GM19240 (cell line): Measurements from ENCODE around the gene APPL2.
"Not testable (repeated sequence)": the region's sequence is repeated elsewhere in the genome, so short reads cannot be mapped to it uniquely, and the experiment has no call there.

ENCODE experiments used
- DNase-seq: peaks from one replicate; pipeline ENCODE4 v3.0.0; 2011; ENCODE audit warnings: low spot score; ENCODE audit not compliant: insufficient read length

The APPL2 gene

GRCh38 chr12:105256431-105256830 is 20.5 kb upstream of the APPL2 start:
- DNase-seq = not testable (repeated sequence)

DNA sequence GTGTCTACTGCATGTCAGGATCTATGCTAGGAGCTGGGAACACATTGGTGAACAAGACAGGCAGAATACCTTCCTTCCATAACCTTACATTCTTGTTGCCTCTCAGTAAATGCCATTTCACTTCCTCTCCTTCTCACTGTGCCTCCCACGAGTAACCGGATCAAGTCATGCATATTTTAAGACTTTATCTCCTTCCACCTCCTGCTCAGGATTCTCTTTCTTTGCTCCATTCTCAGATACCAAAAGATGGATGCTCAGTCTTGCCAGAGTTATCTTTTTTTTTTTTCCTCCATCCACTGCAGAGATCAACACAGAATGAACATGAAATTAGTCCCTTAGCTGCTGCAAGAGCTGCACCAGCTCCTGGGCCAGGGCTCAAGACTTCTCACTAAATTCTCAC is 20.0 kb upstream of the APPL2 start:
- no peak for DNase-seq

DNA sequence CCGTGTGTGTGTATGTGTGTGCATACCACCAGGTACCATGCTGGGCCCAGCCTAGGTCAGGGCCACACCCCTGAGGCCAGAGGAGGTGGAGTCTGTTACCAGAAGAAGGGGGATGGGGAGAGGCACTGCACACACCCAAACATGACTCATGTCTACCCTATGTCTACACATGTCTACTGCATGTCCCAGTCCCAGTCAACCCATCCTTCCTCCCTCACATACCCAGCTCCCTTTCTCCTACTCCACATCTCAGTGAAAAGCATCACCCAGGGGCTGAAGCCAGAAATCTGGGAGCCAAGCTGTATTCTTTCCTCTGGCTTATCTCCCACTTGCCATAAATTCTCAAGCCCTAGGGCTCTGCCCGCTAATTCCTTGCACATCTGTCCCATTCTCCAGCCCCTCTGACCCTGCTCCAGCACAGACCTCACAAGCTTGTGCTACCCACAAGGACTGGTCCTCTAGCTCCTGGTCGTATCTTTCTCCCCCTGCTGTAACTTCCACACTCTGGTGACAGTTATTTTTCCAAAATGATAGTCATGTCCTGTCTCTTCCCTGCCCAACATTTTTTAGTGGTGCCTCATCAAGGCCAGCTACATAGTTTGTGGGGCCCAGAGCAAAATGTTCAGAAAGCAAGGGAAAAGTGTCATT is 18.0 kb upstream of the APPL2 start:
- no peak for DNase-seq

GRCh38 chr12:105252901-105253300 is 16.9 kb upstream of the APPL2 start:
- DNase-seq = no peak

DNA sequence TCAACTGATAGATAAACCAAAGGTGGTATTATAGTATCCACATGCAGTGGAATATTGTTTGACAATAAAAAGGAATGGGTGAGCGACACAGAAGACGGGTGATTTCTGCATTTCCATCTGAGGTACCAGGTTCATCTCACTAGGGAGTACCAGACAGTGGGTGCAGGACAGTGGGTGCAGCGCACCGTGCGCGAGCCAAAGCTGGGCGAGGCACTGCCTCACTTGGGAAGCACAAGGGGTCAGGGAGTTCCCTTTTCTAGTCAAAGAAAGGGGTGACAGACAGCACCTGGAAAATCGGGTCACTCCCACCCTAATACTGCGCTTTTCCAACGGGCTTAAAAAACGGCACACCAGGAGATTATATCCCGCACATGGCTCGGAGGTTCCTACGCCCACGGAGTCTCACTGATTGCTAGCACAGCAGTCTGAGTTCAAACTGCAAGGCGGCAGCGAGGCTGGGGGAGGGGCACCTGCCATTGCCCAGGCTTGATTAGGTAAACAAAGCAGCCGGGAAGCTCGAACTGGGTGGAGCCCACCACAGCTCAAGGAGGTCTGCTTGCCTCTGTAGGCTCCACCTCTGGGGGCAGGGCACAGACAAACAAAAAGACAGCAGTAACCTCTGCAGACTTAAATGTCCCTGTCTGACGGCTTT is 9.9 kb upstream of the APPL2 start:
- DNase-seq = not testable (repeated sequence)

DNA sequence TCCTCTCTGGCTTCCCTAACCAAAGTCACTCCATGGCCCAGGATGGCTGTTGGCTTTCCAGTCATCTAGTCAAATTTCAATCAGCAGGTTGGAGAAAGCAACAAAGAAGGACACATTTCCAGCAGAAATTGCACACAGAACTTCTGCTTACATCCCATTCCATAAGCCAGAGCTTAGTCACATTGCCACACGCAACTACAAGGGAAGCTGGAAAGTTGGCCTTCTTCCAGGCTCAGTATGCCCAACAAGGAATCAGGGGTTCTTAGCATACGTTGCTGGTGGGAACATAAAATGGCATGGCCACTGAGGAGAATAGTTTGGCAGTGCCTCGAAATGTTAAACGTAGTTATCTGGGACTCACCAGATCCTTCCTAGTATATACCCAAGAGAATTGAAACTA is 9.3 kb upstream of the APPL2 start:
- DNase-seq = no peak

DNA sequence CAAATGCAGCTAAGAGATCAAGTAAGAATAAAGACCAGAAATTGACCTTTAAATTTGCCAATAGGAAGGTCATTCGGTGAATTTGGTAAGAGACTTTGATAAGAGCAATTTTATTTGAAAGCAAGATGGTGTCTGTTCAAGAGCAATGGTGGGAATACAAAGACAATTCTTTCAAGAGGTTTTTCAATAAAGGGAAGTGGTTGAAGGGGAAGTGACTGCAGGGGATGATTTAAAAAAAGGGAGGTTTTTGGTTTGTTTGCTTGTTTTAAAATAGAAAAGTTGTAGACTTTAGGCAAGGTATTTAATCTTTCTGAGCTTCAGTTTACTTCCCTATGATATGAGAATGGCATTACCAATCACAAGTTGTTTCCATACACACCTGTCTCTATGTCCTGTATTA is 4.3 kb upstream of the APPL2 start:
- no peak for DNase-seq

GRCh38 chr12:105239304-105239703 is 3.3 kb upstream of the APPL2 start:
- no peak for DNase-seq

DNA sequence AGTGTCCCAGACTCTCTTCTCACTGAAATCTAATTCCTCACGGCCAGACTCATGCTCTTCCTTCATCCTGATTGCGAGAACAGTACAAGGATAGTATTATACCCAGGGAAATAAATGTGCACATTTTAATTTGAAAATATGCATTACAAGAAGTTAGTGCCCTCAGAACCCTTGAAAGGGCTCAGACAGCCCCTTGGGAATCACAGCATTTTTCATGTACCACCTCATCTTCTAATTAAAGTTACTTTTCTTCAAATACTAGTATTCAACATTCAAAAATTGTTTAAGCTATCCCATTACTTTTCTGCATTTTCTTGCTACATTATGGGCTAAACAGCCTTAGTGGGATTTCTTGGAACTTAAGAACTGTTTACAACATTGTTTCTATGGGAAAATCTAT is 1.7 kb upstream of the APPL2 start:
- DNase-seq = no peak

DNA sequence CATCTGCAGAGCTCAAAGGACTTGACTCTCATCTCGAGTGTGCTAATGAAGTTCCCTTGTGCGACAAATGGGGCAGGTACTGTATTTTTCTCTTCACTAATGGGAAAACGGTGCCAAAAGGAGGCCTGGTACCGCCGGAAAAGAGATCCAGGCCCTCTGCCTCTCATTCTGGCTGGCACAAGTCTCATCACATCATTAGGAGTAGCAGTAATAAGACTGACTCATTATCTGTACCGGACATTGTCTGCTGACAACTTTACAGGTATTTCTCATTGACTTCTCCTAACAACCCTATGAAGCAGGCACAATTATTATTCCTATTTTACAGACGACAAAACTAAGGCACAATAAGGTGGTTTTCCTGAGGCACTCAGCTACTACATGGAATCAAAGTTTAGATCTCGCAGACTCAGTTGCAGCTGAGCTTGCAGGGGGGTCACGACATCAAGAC is 668 bp downstream of the APPL2 start:
- DNase-seq = no peak

GRCh38 chr12:105234197-105234596 is 1.8 kb downstream of the APPL2 start:
- DNase-seq = no peak

- DNase-seq = no peak
Observed at GRCh38 chr12:105233041-105233905, 2.7 kb downstream of the APPL2 start.

DNA sequence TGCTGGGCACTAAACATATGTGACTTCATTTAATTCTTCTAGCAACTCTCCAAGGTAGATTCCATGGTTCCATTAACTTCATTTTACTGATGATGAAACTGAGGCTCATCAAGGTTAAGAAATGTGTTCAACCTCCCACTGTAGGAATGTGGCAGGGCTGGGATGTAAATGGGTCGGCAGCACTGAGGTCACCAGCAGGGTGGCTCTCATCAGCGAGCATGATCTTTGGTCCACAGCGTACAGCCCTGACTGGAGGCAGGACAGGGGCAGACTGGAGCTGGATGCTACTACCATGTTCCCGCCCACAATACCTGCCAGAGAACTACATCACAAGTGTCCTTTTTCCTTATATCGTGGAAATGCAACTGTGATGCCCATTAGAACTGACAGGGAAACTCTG is 4.6 kb downstream of the APPL2 start:
- DNase-seq = no peak

GRCh38 chr12:105229371-105229770 is 6.6 kb downstream of the APPL2 start:
- no peak for DNase-seq

- DNase-seq = no peak
Observed at GRCh38 chr12:105228966-105229365, 7.0 kb downstream of the APPL2 start.

GRCh38 chr12:105228494-105228893 is 7.5 kb downstream of the APPL2 start:
- DNase-seq = no peak

- no peak for DNase-seq
Observed at GRCh38 chr12:105227879-105228278, 8.1 kb downstream of the APPL2 start.

DNA sequence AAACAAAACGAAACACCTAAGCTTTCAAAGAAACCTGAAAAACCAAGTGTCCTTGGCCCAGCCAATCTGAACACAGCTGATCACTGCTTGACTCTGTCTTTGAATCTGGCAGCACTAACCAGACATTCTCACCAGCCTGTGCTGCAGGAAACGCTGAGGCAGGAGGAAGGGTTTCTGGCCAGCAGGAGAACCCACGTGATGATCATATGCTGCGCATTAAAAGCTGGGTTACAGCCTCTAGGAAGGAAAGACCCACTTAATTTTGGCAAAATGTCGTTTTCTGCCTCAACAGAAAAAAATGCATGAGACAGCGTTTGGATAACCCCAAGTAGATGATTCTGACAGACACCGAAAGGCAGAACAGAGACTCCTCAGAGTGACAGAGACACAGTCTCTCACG is 9.8 kb downstream of the APPL2 start:
- no peak for DNase-seq

- DNase-seq = no peak
Observed at GRCh38 chr12:105225505-105226015, 10.4 kb downstream of the APPL2 start.

DNA sequence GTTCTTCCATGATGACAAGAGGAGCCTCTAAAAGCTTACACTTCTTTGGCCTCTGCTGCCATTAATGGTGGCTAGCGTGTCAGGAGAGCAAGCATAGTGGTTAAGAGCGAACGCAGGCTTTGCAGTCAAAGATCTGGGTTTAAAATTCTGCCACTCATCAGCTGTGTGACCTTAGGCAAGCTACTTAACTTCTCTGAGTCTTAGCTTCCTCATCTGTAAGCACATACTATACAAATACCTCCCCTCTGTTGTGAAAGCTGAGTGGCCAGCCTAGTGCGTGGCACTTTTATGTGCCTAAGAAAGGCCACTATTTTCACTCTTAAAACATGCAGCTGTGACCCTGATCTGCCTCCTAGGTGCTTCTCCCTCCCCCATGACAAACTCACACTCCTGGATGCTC is 11.6 kb downstream of the APPL2 start:
- DNase-seq = no peak

GRCh38 chr12:105223884-105224283 is 12.1 kb downstream of the APPL2 start:
- DNase-seq = no peak

- DNase-seq = no peak
Observed at GRCh38 chr12:105223352-105223845, 12.6 kb downstream of the APPL2 start.
